D721Med (cell line): ENCODE measurements around the gene ARRDC1.
"Not testable (repeated sequence)": the region's sequence is repeated elsewhere in the genome, so short reads cannot be mapped to it uniquely, and the experiment has no call there.

Source experiments
- DNase-seq: peaks from one replicate; pipeline ENCODE4 v3.0.0; 2011; ENCODE audit warnings: low spot score; ENCODE audit not compliant: insufficient read length
- FAIRE-seq: peaks from 2 replicates; lab custom pipeline; 2011; peaks lifted over from hg19 to GRCh38; lab: Jason Lieb, UNC
- CTCF ChIP-seq: IDR thresholded peaks from 2 replicates; pipeline ENCODE4 v1.5.1; 2012; ENCODE audit warnings: mild to moderate bottlenecking, control low read depth; ENCODE audit not compliant: insufficient read depth; ENCODE audit errors: missing control alignments

The ARRDC1 gene

GRCh38 chr9:137620048-137620405 is 14.5 kb downstream of the ARRDC1 start:
- DNase-seq (no peak), FAIRE-seq (no peak)
- TF ChIP-seq CTCF: no peak

- TF ChIP-seq CTCF: no peak
- DNase-seq (no peak), FAIRE-seq (no peak)
Measured at GRCh38 chr9:137620581-137620980, 15.1 kb downstream of the ARRDC1 start.

- FAIRE-seq: no peak
- no peak for DNase-seq
- peak; percentile 5 for TF ChIP-seq CTCF
Measured at GRCh38 chr9:137621131-137621757, 15.8 kb downstream of the ARRDC1 start.

GRCh38 chr9:137622211-137622610 is 16.7 kb downstream of the ARRDC1 start:
- DNase-seq, FAIRE-seq: not testable (repeated sequence)

- FAIRE-seq: no peak
Measured at GRCh38 chr9:137626464-137626863, 21.0 kb downstream of the ARRDC1 start.

GRCh38 chr9:137627406-137627805 is 21.9 kb downstream of the ARRDC1 start:
- not testable (repeated sequence) for DNase-seq, FAIRE-seq

More at GRCh38 chr9:137626464-137626863, 21.0 kb downstream of the ARRDC1 start:
- no peak for DNase-seq
- no peak for TF ChIP-seq CTCF

GRCh38 chr9:137630126-137630525 is 24.6 kb downstream of the ARRDC1 start:
- DNase-seq (no peak), FAIRE-seq (no peak)
- TF ChIP-seq CTCF: no peak

GRCh38 chr9:137630679-137631078 is 25.2 kb downstream of the ARRDC1 start:
- no peak for FAIRE-seq
- TF ChIP-seq CTCF: no peak
- no peak for DNase-seq
